Naive thymus-derived CD8-positive, alpha-beta T cell (primary cell): ENCODE measurements around the gene LARGE2. TPM values are rescaled to one million over a fixed set of nuclear protein-coding genes. Genes with fewer than 3 reads are reported as not detected.

Experiments used
- ATAC-seq, 2 donors: fragments of 150-1000 bp; cut with Tn5 transposase in 1 of 2; sonication (Bioruptor Pico), chemical (Tn5 transposase) in 1 of 2; 1 replicate in 1 of 2; 2 replicates in 1 of 2; pipeline ENCODE4 v1.10.0; 2021; ENCODE audit warnings: mild to moderate bottlenecking in 2 of 2, moderate library complexity in 2 of 2
- POLR2A ChIA-PET: fragments of 350-600 bp; sonication (Branson Sonifier 250); formaldehyde crosslinking; loops from one replicate; lab custom pipeline; 2021; ENCODE audit warnings: antibody characterized with exemption; lab: Charles Lee
- DNase-seq, 10 donors: peaks; one replicate each; pipeline versions ENCODE4 v3.0.0 to v3.0.0-alpha.2; 2020 to 2022
- H3K27ac Mint-ChIP-seq, 10 donors: one replicate each; pipeline ENCODE4 v1.8.0; 2020 to 2022; ENCODE audit warnings: mild to moderate bottlenecking in 10 of 10, mixed read lengths in 10 of 10, moderate library complexity in 4 of 10, inconsistent platforms in 1 of 10
- H3K27me3 Mint-ChIP-seq, 5 donors: one replicate each; pipeline ENCODE4 v1.8.0; 2021 to 2022; ENCODE audit warnings: mixed read lengths in 5 of 5
- H3K36me3 Mint-ChIP-seq, 3 donors: one replicate each; pipeline ENCODE4 v1.8.0; 2020 to 2022; ENCODE audit warnings: mixed read lengths in 3 of 3, mild to moderate bottlenecking in 2 of 3, inconsistent platforms in 1 of 3
- H3K4me1 Mint-ChIP-seq, 4 donors: one replicate each; pipeline ENCODE4 v1.8.0; 2021 to 2022; ENCODE audit warnings: mixed read lengths in 4 of 4
- H3K4me3 Mint-ChIP-seq, 10 donors: one replicate each; pipeline ENCODE4 v1.8.0; 2020 to 2022; ENCODE audit warnings: mild to moderate bottlenecking in 10 of 10, mixed read lengths in 10 of 10, moderate library complexity in 6 of 10, inconsistent platforms in 1 of 10
- H3K9me3 Mint-ChIP-seq, 9 donors: one replicate each; pipeline ENCODE4 v1.8.0; 2020 to 2022; ENCODE audit warnings: mixed read lengths in 9 of 9, mild to moderate bottlenecking in 3 of 9, inconsistent platforms in 1 of 9, moderate library complexity in 1 of 9
- polyA plus RNA-seq, 3 donors: library from polyadenylated mRNA; unstranded; fragments of 300-500 nt; fragmentation: Illumina TruSeq; gene quantifications; one replicate each; pipeline ENCODE4 v1.2.3, GENCODE V29; 2021
- total RNA-seq, 8 experiments: library from RNA in 2 of 8; stranded (reverse) in 2 of 8; gene quantifications; one replicate each; pipeline ENCODE4 v1.2.3 and lab custom pipeline; 2021 to 2026

LARGE2 gene
- total and polyA plus RNA-seq, 5 experiments from 2014 or later = 0.71 to 5.6 (median 2.0) TPM

GRCh38 chr11:45927684-45928413 lies 5.4 kb downstream of the LARGE2 start:
- Mint-ChIP-seq H3K27ac (peak overlapping the region in 9 of 10 donors; percentile 22 to 86 (median 75)), H3K27me3 (peaks cover 0 to 2% (median 0%) of the 10 kb centered on the region in 5 donors), H3K36me3 (peaks cover 0 to 12% (median 0%) of the 10 kb centered on the region in 3 donors), H3K9me3 (no peaks in the 10 kb centered on the region), H3K4me1 (peaks cover 23 to 53% (median 44%) of the 10 kb centered on the region in 4 donors), H3K4me3 (peak overlapping the region in 2 of 10 donors; percentile 6 to 21)
- POLR2A ChIA-PET = interaction anchor here (6.3 kb wide), 1 partner anchor 11 kb away, joined by 57 read pairs; the partner anchor contains the start of gene PEX16
- DNase-seq = peak in 1 of 10 donors; percentile 63
- ATAC-seq = no peak

GRCh38 chr11:45928535-45929215 lies 6.2 kb downstream of the LARGE2 start:
- no peak for ATAC-seq
- Mint-ChIP-seq H3K9me3 (no peaks in the 10 kb centered on the region), H3K4me3 (no peak overlapping the region), H3K36me3 (peaks cover 0 to 19% (median 3%) of the 10 kb centered on the region in 3 donors), H3K27ac (peak overlapping the region in 8 of 10 donors; percentile 22 to 84 (median 46)), H3K27me3 (no peaks in the 10 kb centered on the region), H3K4me1 (peaks cover 21 to 55% (median 42%) of the 10 kb centered on the region in 4 donors)
- POLR2A ChIA-PET = interaction anchor here (0.6 to 6.3 kb wide), 2 partner anchors 12 to 701 kb away, joined by 4 to 57 read pairs; partner anchors contain the start of gene PEX16
- DNase-seq = peak in 1 of 10 donors; percentile 32

GRCh38 chr11:45929486-45930030 lies 7.1 kb downstream of the LARGE2 start:
- peak in 1 of 10 donors; percentile 55 for DNase-seq
- ATAC-seq = peak; percentile 18 to 44
- H3K4me3 Mint-ChIP-seq = peak overlapping the region; percentile 34 to 84 (median 74)
- peak overlapping the region; percentile 84 to 97 (median 90) for H3K27ac Mint-ChIP-seq
- POLR2A ChIA-PET = interaction anchor here (1.5 to 6.3 kb wide), 2 partner anchors 8 to 13 kb away, joined by 5 to 57 read pairs; partner anchors contain the start of genes LARGE2 and PEX16
- H3K36me3 Mint-ChIP-seq = peaks cover 0 to 27% (median 7%) of the 10 kb centered on the region in 3 donors
- H3K9me3 Mint-ChIP-seq = no peaks in the 10 kb centered on the region
- H3K27me3 Mint-ChIP-seq = no peaks in the 10 kb centered on the region
- H3K4me1 Mint-ChIP-seq = peaks cover 16 to 53% (median 36%) of the 10 kb centered on the region in 4 donors

- POLR2A ChIA-PET = interaction anchor here (0.8 to 6.3 kb wide), 3 partner anchors 8 to 53 kb away, joined by 3 to 57 read pairs (median 5); partner anchors contain the start of genes LARGE2 and PEX16
- H3K36me3 Mint-ChIP-seq = peaks cover 0 to 32% (median 7%) of the 10 kb centered on the region in 3 donors
- H3K4me1 Mint-ChIP-seq = peaks cover 16 to 58% (median 36%) of the 10 kb centered on the region in 4 donors
- DNase-seq (peak in 7 of 10 donors; percentile 12 to 76 (median 36)), ATAC-seq (peak; percentile 82 to 84)
- peak overlapping the region; percentile 34 to 84 (median 74) for H3K4me3 Mint-ChIP-seq
- peak overlapping the region; percentile 84 to 97 (median 90) for H3K27ac Mint-ChIP-seq
- no peaks in the 10 kb centered on the region for H3K27me3 Mint-ChIP-seq
- H3K9me3 Mint-ChIP-seq = no peaks in the 10 kb centered on the region
Observed at GRCh38 chr11:45930031-45930794, 7.8 kb downstream of the LARGE2 start.

- Mint-ChIP-seq H3K4me1 (peaks cover 16 to 64% (median 36%) of the 10 kb centered on the region in 4 donors), H3K27ac (peak overlapping the region in 9 of 10 donors; percentile 53 to 97 (median 84)), H3K27me3 (no peaks in the 10 kb centered on the region), H3K4me3 (peak overlapping the region in 6 of 10 donors; percentile 3 to 79 (median 56)), H3K36me3 (peaks cover 0 to 40% (median 7%) of the 10 kb centered on the region in 3 donors), H3K9me3 (no peaks in the 10 kb centered on the region)
- ATAC-seq (no peak), DNase-seq (peak in 1 of 10 donors; percentile 56)
- POLR2A ChIA-PET = interaction anchor here (0.8 to 6.3 kb wide), 3 partner anchors 9 to 54 kb away, joined by 3 to 57 read pairs (median 5); partner anchors contain the start of genes LARGE2 and PEX16
Observed at GRCh38 chr11:45930951-45931570, 8.6 kb downstream of the LARGE2 start.

- no peak for ATAC-seq
- peak overlapping the region in 2 of 10 donors; percentile 3 to 76 for H3K4me3 Mint-ChIP-seq
- POLR2A ChIA-PET = interaction anchor here (0.8 to 6.3 kb wide), 2 partner anchors 8 to 15 kb away, joined by 3 to 57 read pairs; partner anchors contain the start of gene PEX16
- H3K4me1 Mint-ChIP-seq = peaks cover 16 to 67% (median 36%) of the 10 kb centered on the region in 4 donors
- H3K36me3 Mint-ChIP-seq = peaks cover 0 to 46% (median 8%) of the 10 kb centered on the region in 3 donors
- H3K27me3 Mint-ChIP-seq = no peaks in the 10 kb centered on the region
- peak overlapping the region; percentile 31 to 95 (median 71) for H3K27ac Mint-ChIP-seq
- no peak for DNase-seq
- H3K9me3 Mint-ChIP-seq = no peaks in the 10 kb centered on the region
Observed at GRCh38 chr11:45931739-45932138, 9.3 kb downstream of the LARGE2 start.

- Mint-ChIP-seq H3K27me3 (no peaks in the 10 kb centered on the region), H3K4me3 (peak overlapping the region in 2 of 10 donors; percentile 56 to 76), H3K27ac (peak overlapping the region in 5 of 10 donors; percentile 31 to 90 (median 84)), H3K9me3 (no peaks in the 10 kb centered on the region), H3K4me1 (peaks cover 15 to 68% (median 32%) of the 10 kb centered on the region in 4 donors), H3K36me3 (peaks cover 0 to 50% (median 10%) of the 10 kb centered on the region in 3 donors)
- peak in 1 of 10 donors; percentile 41 for DNase-seq
- no peak for ATAC-seq
- POLR2A ChIA-PET = interaction anchor here (0.8 kb wide), 1 partner anchor 9 kb away, joined by 3 read pairs; no protein-coding TSS in a partner anchor
Observed at GRCh38 chr11:45932217-45932616, 9.8 kb downstream of the LARGE2 start.

- POLR2A ChIA-PET = interaction anchor here (1.6 kb wide), 1 partner anchor 15 kb away, joined by 3 read pairs; the partner anchor contains the start of gene PEX16
- DNase-seq (peak in 1 of 10 donors; percentile 57), ATAC-seq (peak in 1 of 2 donors; percentile 16)
- Mint-ChIP-seq H3K27me3 (no peaks in the 10 kb centered on the region), H3K4me1 (peaks cover 11 to 63% (median 25%) of the 10 kb centered on the region in 4 donors), H3K27ac (peak overlapping the region in 6 of 10 donors; percentile 12 to 84 (median 38)), H3K4me3 (peak overlapping the region in 2 of 10 donors; percentile 50 to 76), H3K9me3 (no peaks in the 10 kb centered on the region), H3K36me3 (peaks cover 0 to 57% (median 10%) of the 10 kb centered on the region in 3 donors)
Observed at GRCh38 chr11:45933131-45933831, 10.8 kb downstream of the LARGE2 start.

- Mint-ChIP-seq H3K36me3 (peaks cover 0 to 60% (median 10%) of the 10 kb centered on the region in 3 donors), H3K4me3 (peak overlapping the region in 1 of 10 donors; percentile 76), H3K27me3 (no peaks in the 10 kb centered on the region), H3K4me1 (peaks cover 11 to 61% (median 25%) of the 10 kb centered on the region in 4 donors), H3K9me3 (no peaks in the 10 kb centered on the region), H3K27ac (peak overlapping the region in 2 of 10 donors; percentile 37 to 84)
- POLR2A ChIA-PET = interaction anchor here (1.6 kb wide), 1 partner anchor 16 kb away, joined by 3 read pairs; the partner anchor contains the start of gene PEX16
- DNase-seq (peak in 1 of 10 donors; percentile 35), ATAC-seq (no peak)
Observed at GRCh38 chr11:45933846-45934579, 11.6 kb downstream of the LARGE2 start.
